Measurements from ENCODE around the gene UBE2L3.

The UBE2L3 gene

GRCh38 chr22:21624120-21624879 lies 56.8 kb downstream of the UBE2L3 start:
- Histone ChIP-seq H3K27ac (ENCODE audit: low read depth, low read length, poor library complexity, severe bottlenecking) (peak overlapping the region; percentile 57), H3K79me2 (ENCODE audit: insufficient read depth, low read length) (peaks cover 4% of the 10 kb centered on the region; the same call in 1 of the 2 replicates), H3K4me3 (ENCODE audit: low read depth, low read length, poor library complexity, severe bottlenecking) (no peak overlapping the region), H3K36me3 (ENCODE audit: insufficient read depth, low read length) (peaks cover 54% of the 10 kb centered on the region), H3K9me3 (ENCODE audit: low read length) (no peaks in the 10 kb centered on the region), H2AFZ (ENCODE audit: low read length) (no peak overlapping the region), H3F3A (ENCODE audit: insufficient read depth, low read length) (peaks cover 6% of the 10 kb centered on the region; the same call in 1 of the 2 replicates), H3K9me2 (ENCODE audit: low read depth, low read length) (no peaks in the 10 kb centered on the region), H3K27me3 (ENCODE audit: insufficient read depth, low read length) (no peaks in the 10 kb centered on the region), H3K9ac (ENCODE audit: low read length) (no peak overlapping the region; the same call in 1 of the 2 replicates), H4K20me1 (ENCODE audit: insufficient read depth, low read length) (no peaks in the 10 kb centered on the region), H3K4me2 (ENCODE audit: low read length) (no peak overlapping the region), H3K4me1 (ENCODE audit: insufficient read depth, low read length, severe bottlenecking) (peaks cover 49% of the 10 kb centered on the region)
- no peak for TF ChIP-seq EZH2 (IDR thresholded peaks at IDR 0.05; ENCODE audit: borderline replicate concordance, low read length)
- TF ChIP-seq CTCF (IDR thresholded peaks at IDR 0.05; ENCODE audit: low read length): peak; percentile 88

- Histone ChIP-seq H3K36me3 (ENCODE audit: insufficient read depth, low read length) (peaks cover 54% of the 10 kb centered on the region), H3K4me3 (ENCODE audit: low read depth, low read length, poor library complexity, severe bottlenecking) (no peak overlapping the region), H3K9ac (ENCODE audit: low read length) (no peak overlapping the region; the same call in 1 of the 2 replicates), H3K9me2 (ENCODE audit: low read depth, low read length) (no peaks in the 10 kb centered on the region), H2AFZ (ENCODE audit: low read length) (no peak overlapping the region), H3K27me3 (ENCODE audit: insufficient read depth, low read length) (no peaks in the 10 kb centered on the region), H3K9me3 (ENCODE audit: low read length) (no peaks in the 10 kb centered on the region), H3K4me1 (ENCODE audit: insufficient read depth, low read length, severe bottlenecking) (peaks cover 50% of the 10 kb centered on the region), H3K4me2 (ENCODE audit: low read length) (peak overlapping the region; percentile 0; the same call in 1 of the 2 replicates), H4K20me1 (ENCODE audit: insufficient read depth, low read length) (no peaks in the 10 kb centered on the region), H3K27ac (ENCODE audit: low read depth, low read length, poor library complexity, severe bottlenecking) (peak overlapping the region; percentile 57), H3K79me2 (ENCODE audit: insufficient read depth, low read length) (peaks cover 4% of the 10 kb centered on the region; the same call in 1 of the 2 replicates), H3F3A (ENCODE audit: insufficient read depth, low read length) (peaks cover 6% of the 10 kb centered on the region; the same call in 1 of the 2 replicates)
- TF ChIP-seq EZH2 (IDR thresholded peaks at IDR 0.05; ENCODE audit: borderline replicate concordance, low read length) (no peak), CTCF (IDR thresholded peaks at IDR 0.05; ENCODE audit: low read length) (no peak)
Observed at GRCh38 chr22:21624880-21625791, 57.6 kb downstream of the UBE2L3 start.

- TF ChIP-seq EZH2 (IDR thresholded peaks at IDR 0.05; ENCODE audit: borderline replicate concordance, low read length) (no peak), CTCF (IDR thresholded peaks at IDR 0.05; ENCODE audit: low read length) (no peak)
- peaks cover 47% of the 10 kb centered on the region for H3K36me3 ChIP-seq (ENCODE audit: insufficient read depth, low read length)
- peaks cover 4% of the 10 kb centered on the region; the same call in 1 of the 2 replicates for H3K79me2 ChIP-seq (ENCODE audit: insufficient read depth, low read length)
- no peaks in the 10 kb centered on the region for H3K9me2 ChIP-seq (ENCODE audit: low read depth, low read length)
- peak overlapping the region; percentile 4; the same call in 1 of the 2 replicates for H3K9ac ChIP-seq (ENCODE audit: low read length)
- peaks cover 55% of the 10 kb centered on the region for H3K4me1 ChIP-seq (ENCODE audit: insufficient read depth, low read length, severe bottlenecking)
- no peak overlapping the region for H2AFZ ChIP-seq (ENCODE audit: low read length)
- no peaks in the 10 kb centered on the region for H3K27me3 ChIP-seq (ENCODE audit: insufficient read depth, low read length)
- no peaks in the 10 kb centered on the region for H3K9me3 ChIP-seq (ENCODE audit: low read length)
- peak overlapping the region; percentile 23; the same call in 1 of the 2 replicates for H3K4me2 ChIP-seq (ENCODE audit: low read length)
- H3K4me3 ChIP-seq (ENCODE audit: low read depth, low read length, poor library complexity, severe bottlenecking): no peak overlapping the region
- no peaks in the 10 kb centered on the region for H4K20me1 ChIP-seq (ENCODE audit: insufficient read depth, low read length)
- peaks cover 6% of the 10 kb centered on the region; the same call in 1 of the 2 replicates for H3F3A ChIP-seq (ENCODE audit: insufficient read depth, low read length)
- peak overlapping the region; percentile 59 for H3K27ac ChIP-seq (ENCODE audit: low read depth, low read length, poor library complexity, severe bottlenecking)
Observed at GRCh38 chr22:21626073-21626734, 58.7 kb downstream of the UBE2L3 start.

Data from OCI-LY1 (cell line).